GM06990 (cell line): ENCODE data around the gene FECH.

ENCODE experiments used
- DNase-seq: peaks from one replicate; pipeline ENCODE4 v3.0.0-alpha.2; 2011; ENCODE audit not compliant: insufficient read length; ENCODE audit errors: extremely low read depth
- H3K27me3 ChIP-seq: replicated peaks from 2 replicates; pipeline ENCODE4 v1.6.0; 2011; ENCODE audit warnings: low read length; ENCODE audit not compliant: control insufficient read depth, insufficient read depth
- H3K36me3 ChIP-seq: 2 replicates; pipeline ENCODE4 v1.5.1; 2011; ENCODE audit warnings: low read length; ENCODE audit not compliant: control insufficient read depth, insufficient read depth
- H3K4me3 ChIP-seq: replicated peaks from 2 replicates; pipeline ENCODE4 v1.5.1; 2011; ENCODE audit warnings: low read depth, mild to moderate bottlenecking, control low read depth, low read length
- CTCF ChIP-seq: IDR thresholded peaks from 2 replicates; pipeline ENCODE4 v1.5.1; 2011; ENCODE audit warnings: low read length, control low read depth, mild to moderate bottlenecking, inconsistent platforms; ENCODE audit not compliant: insufficient read depth, poor library complexity, severe bottlenecking

Gene FECH

GRCh38 chr18:57498682-57499256, 87.7 kb downstream of the FECH start:
- Histone ChIP-seq H3K4me3 (no peak overlapping the region), H3K36me3 (no peaks in the 10 kb centered on the region), H3K27me3 (no peaks in the 10 kb centered on the region)
- DNase-seq: no peak
- no peak for TF ChIP-seq CTCF
